Measurements from ENCODE around the gene ARHGAP4. TPM values are rescaled to one million over a fixed set of nuclear protein-coding genes. Genes with fewer than 3 reads are reported as not detected.

ARHGAP4 gene
- total and polyA plus RNA-seq, 2 of the 4 experiments (the other 2 are of a cell fraction) = 0.18 to 0.72 TPM

DNA sequence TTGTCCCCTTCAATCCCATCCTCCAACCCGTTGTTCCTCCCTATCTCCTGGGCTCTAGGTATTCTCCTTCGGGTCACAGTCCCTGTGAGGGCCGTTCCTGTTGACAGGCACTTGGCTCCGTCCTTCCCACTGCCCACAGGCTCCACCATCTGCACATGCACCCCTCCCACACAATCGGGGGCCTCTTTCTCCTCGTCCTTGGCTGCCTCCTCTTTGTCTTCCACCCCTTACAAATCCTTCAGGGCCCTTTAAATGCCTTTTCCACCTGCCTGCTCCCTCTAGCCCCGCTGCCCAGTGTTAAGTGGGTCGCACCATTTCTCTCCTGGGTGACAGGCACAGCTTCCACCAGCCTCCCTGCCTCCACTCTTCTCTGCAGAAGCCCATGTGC is 24.3 kb downstream of the ARHGAP4 start:
- Histone ChIP-seq H3K9me3 (ENCODE audit: control insufficient read depth, insufficient read depth, low read length) (no peaks in the 10 kb centered on the region; the same call in 1 of the 2 replicates), H3K23ac (ENCODE audit: low read depth, low read length) (no peak overlapping the region), H3K18ac (ENCODE audit: low read depth, low read length) (no peak overlapping the region), H2BK15ac (ENCODE audit: low read depth, low read length) (peak overlapping the region; percentile 80; the same call in 2 of the 3 replicates), H3K36me3 (ENCODE audit: control insufficient read depth, insufficient read depth, low read length) (no peaks in the 10 kb centered on the region), H2BK20ac (ENCODE audit: low read depth, low read length) (peak overlapping the region; percentile 43; the same call in 1 of the 2 replicates), H3K79me1 (ENCODE audit: low read depth in 1 of 2, low read length in 2 of 2) (no peaks in the 10 kb centered on the region), H4K5ac (ENCODE audit: low read depth, low read length) (no peak overlapping the region), H3K9me1 (ENCODE audit: insufficient read depth, low read length) (peaks cover 4% of the 10 kb centered on the region), H3K9ac (ENCODE audit: low read depth, low read length) (no peak overlapping the region), H3K27me3 (ENCODE audit: control insufficient read depth, insufficient read depth, low read length) (peaks cover 3% of the 10 kb centered on the region), H2BK5ac (ENCODE audit: low read depth, low read length, poor library complexity, severe bottlenecking) (no peak overlapping the region), H4K8ac (ENCODE audit: low read depth in 2 of 2, low read length in 2 of 2) (no peak overlapping the region; a peak in 2 of 4 replicates), H2AK9ac (replicated peaks; ENCODE audit: low read depth, low read length, poor library complexity) (peak overlapping the region; percentile 65), H4K20me1 (ENCODE audit: insufficient read depth, low read length) (no peaks in the 10 kb centered on the region; the same call in 1 of the 2 replicates), H3K4me3 (ENCODE audit: insufficient read depth, low read depth, low read length) (no peak overlapping the region), H2BK120ac (ENCODE audit: low read depth, low read length) (peak overlapping the region; percentile 74; the same call in 1 of the 2 replicates), H3K4me1 (ENCODE audit: control insufficient read depth, insufficient read depth, low read length) (peaks cover 9% of the 10 kb centered on the region; the same call in 1 of the 2 replicates), H3K4ac (ENCODE audit: low read depth, low read length) (peak overlapping the region; percentile 81), H3K56ac (ENCODE audit: extremely low read depth, insufficient read depth, low read length) (no peak overlapping the region), H3K27ac (ENCODE audit: insufficient read depth, low read length) (no peak overlapping the region), H3K4me2 (ENCODE audit: low read depth, low read length) (no peak overlapping the region), H2AK5ac (ENCODE audit: low read depth, low read length) (peak overlapping the region; percentile 97; the same call in 1 of the 2 replicates), H3K14ac (replicated peaks; ENCODE audit: low read depth, low read length) (peak overlapping the region; percentile 63; the same call in 1 of the 2 replicates), H2AFZ (replicated peaks; ENCODE audit: low read length, poor library complexity) (no peak overlapping the region), H4K91ac (ENCODE audit: insufficient read depth, low read depth, low read length) (no peak overlapping the region)
- no TSS peak for BruUV-seq (replicated peaks)
- ChIA-PET CTCF (no interaction called here), POLR2A (ENCODE audit: unreplicated experiment) (no interaction called here)
- intact Hi-C loops (cut with micrococcal nuclease) = loop anchor here (2.0 kb wide), 1 partner anchor 73 kb away; no protein-coding TSS in a partner anchor
- ATAC-seq (ENCODE audit: low read depth) = no peak
- dilution Hi-C loops (cut with HindIII; ENCODE audit: low sequenced_read_pairs, unreplicated experiment) = no loop called here
- TF ChIP-seq MAFK (IDR thresholded peaks at IDR 0.05; ENCODE audit: low read depth, low read length) (no peak), MXI1 (IDR thresholded peaks at IDR 0.05; ENCODE audit: borderline replicate concordance, low read depth, low read length) (no peak), MAZ (IDR thresholded peaks at IDR 0.05; ENCODE audit: borderline replicate concordance, low read depth, low read length) (no peak), CEBPB (IDR thresholded peaks at IDR 0.05; ENCODE audit: low read depth, low read length) (no peak), POLR2A (IDR thresholded peaks at IDR 0.05; ENCODE audit: low read depth, low read length) (no peak), FOS (IDR thresholded peaks at IDR 0.05; ENCODE audit: low read depth, low read length) (no peak), ELK1 (IDR thresholded peaks at IDR 0.05; ENCODE audit: borderline replicate concordance, low read depth, low read length) (no peak), NFE2L2 (IDR thresholded peaks at IDR 0.05; ENCODE audit: low read depth, low read length) (no peak), USF2 (IDR thresholded peaks at IDR 0.05; ENCODE audit: low read depth, low read length) (no peak), CHD1 (IDR thresholded peaks at IDR 0.05; ENCODE audit: low read depth, low read length) (no peak), RCOR1 (IDR thresholded peaks at IDR 0.05; ENCODE audit: insufficient replicate concordance, low read length) (no peak), RAD21 (IDR thresholded peaks at IDR 0.05; ENCODE audit: low read length) (no peak)
- WGBS, 2 experiments (ENCODE audit: extremely low coverage in 2 of 2, insufficient read length in 1 of 2) = 50% methylated on average over 5 of the region's 8 CpGs; no CpG with 5 or more reads in 1 of the 2 experiments
- in situ Hi-C loops (cut with MboI; ENCODE audit: low sequenced_read_pairs) = loop anchor here (25.0 kb wide), 1 partner anchor 939 kb away; no protein-coding TSS in a partner anchor
- no peak for DNase-seq

Measured in IMR-90 (cell line).